GM18505 (cell line): ENCODE data around the gene MESP2.

Experiments
- ATAC-seq: cut with Tn5 transposase; IDR thresholded peaks from one replicate; pipeline ENCODE4 v1.9.1; 2021; ENCODE audit not compliant: unreplicated experiment
- POLR2A ChIP-seq: IDR thresholded peaks from 4 replicates; pipeline ENCODE4 v1.6.1; 2011; ENCODE audit warnings: borderline replicate concordance; ENCODE audit not compliant: insufficient read depth, insufficient read length; ENCODE audit errors: extremely low read depth

Gene MESP2

GRCh38 chr15:89749951-89750559 is 26.1 kb upstream of the MESP2 start:
- no peak for TF ChIP-seq POLR2A
- ATAC-seq = peak; percentile 9

GRCh38 chr15:89750560-89751542 is 25.3 kb upstream of the MESP2 start, which contains the start of gene MESP1:
Gene MESP1, minus strand, starts transcription at chr15:89751249. Its CDS starts 18 bp downstream, at chr15:89751231.
- peak; percentile 86 for ATAC-seq
- peak; percentile 62 for TF ChIP-seq POLR2A

GRCh38 chr15:89751748-89752147 is 24.4 kb upstream of the MESP2 start:
- no peak for ATAC-seq
- TF ChIP-seq POLR2A = no peak

- ATAC-seq = no peak
- no peak for TF ChIP-seq POLR2A
Observed at GRCh38 chr15:89753855-89754254, 22.3 kb upstream of the MESP2 start.

- no peak for TF ChIP-seq POLR2A
- no peak for ATAC-seq
Observed at GRCh38 chr15:89754361-89755154, 21.6 kb upstream of the MESP2 start.

GRCh38 chr15:89755701-89756100 is 20.4 kb upstream of the MESP2 start:
- no peak for ATAC-seq
- no peak for TF ChIP-seq POLR2A

GRCh38 chr15:89756897-89757296 is 19.2 kb upstream of the MESP2 start:
- TF ChIP-seq POLR2A = no peak
- ATAC-seq = no peak

- no peak for ATAC-seq
- TF ChIP-seq POLR2A = no peak
Observed at GRCh38 chr15:89758283-89758682, 17.8 kb upstream of the MESP2 start.

GRCh38 chr15:89758981-89759380 is 17.2 kb upstream of the MESP2 start:
- TF ChIP-seq POLR2A = no peak

GRCh38 chr15:89759835-89760234 is 16.3 kb upstream of the MESP2 start:
- ATAC-seq = no peak
- no peak for TF ChIP-seq POLR2A

More at GRCh38 chr15:89758981-89759380, 17.2 kb upstream of the MESP2 start:
- no peak for ATAC-seq

GRCh38 chr15:89760303-89761008 is 15.7 kb upstream of the MESP2 start:
- ATAC-seq = peak; percentile 73
- TF ChIP-seq POLR2A = no peak

- TF ChIP-seq POLR2A = no peak
- ATAC-seq = no peak
Observed at GRCh38 chr15:89761009-89761831, 14.9 kb upstream of the MESP2 start.
